SHP77 (cell line): ENCODE data around the gene C3orf20.
A peak's percentile ranks its signal among the peaks of the same experiment; 100 is the strongest.

Experiments used
- DNase-seq, 2 experiments: peaks; one replicate each; lab custom pipeline; 2025; lab: John Stamatoyannopoulos, UW

C3orf20 gene

DNA sequence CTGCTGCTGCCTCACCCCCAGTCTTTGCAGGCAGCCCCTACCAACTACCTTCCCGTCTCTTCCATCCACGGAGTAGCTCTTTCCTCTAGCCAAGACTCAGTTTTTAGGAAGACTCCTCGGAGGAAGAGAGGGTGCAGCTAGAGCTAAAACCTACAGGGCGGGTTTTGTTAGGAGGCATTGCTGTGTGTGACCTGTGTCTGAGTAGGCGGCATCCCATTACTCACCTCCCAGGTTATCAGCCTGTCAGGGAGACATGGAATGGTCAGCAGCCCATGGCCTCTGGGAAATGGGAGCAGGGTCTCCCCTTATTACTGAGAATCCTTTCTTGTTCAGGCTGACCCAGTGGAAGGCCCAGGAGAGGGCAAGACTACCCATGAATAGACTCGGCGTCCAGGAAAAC is 100.1 kb downstream of the C3orf20 start:
- DNase-seq: no peak

DNA sequence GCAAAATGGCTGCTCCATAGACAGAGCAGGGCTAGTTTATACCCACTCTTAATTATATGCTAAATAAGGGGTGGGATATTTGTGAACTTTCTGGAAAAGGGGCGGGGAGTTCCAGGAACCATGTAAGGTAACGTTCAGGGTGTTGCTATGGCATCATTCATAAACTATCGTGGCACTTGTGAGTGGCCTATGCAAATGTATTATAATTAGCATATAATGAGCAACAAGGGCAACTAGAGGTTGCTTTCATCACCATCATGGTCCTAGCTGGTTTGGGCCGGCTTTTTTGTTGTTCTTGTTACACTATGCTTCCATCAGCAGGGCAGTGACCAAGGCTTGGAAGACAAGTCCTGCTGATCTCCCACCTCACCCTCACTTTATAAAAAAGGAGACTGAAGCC is 100.6 kb downstream of the C3orf20 start:
- no peak for DNase-seq

DNA sequence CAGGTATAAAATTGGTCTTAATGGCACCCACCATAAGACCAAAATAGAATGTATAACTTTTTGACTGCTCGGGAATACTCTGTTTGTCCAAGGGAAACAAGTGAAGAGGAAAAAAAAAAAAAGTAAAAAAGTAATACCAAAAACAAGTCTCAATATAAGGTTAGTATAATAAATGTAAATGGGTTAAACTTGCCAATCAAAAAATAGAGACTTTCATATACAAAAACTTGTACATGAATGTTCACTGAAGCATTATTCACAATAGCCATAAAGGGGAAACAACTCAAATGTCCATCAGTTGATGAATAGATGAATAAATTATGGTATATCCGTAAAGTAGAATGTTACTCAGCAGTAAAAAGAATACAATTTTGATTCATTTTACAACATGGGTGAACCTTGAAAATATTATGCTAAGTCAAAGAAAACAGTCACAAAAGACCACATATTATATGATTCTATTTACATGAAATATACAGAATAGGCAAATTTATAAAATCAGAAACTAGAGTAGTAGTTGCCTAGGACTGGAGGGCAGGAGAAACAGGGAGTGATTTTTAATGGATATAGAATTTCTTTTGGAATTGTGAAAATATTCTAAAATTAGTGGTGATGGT is 104.2 kb downstream of the C3orf20 start:
- DNase-seq: no peak

DNA sequence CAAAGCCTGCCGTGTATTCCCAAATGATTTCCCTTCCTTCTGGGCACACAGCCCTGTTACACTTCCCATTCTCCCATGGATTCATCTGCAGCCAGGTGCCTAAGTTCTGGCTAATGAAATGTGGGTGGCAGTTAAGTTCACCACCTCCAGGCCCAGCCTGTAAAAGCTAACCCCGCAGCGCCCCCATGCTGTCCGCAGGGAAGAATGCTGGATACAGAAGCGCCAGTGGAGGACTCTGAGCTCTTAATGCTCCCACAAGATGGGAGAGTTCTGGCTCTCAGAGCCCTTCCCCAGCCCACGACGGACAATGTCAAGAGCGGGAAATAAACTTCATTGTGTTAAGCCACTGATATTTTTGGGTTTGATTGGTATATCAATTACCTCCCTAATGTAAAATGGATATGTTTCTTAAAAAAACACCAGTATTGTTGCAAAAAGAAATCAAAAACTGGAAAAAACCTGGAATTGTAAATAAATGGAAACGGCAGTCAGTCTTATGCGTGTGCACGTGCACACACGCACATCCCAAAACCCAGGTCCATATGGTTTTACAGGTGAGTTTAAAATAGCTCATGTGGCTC is 106.1 kb downstream of the C3orf20 start:
- DNase-seq: peak; percentile 37 to 64

DNA sequence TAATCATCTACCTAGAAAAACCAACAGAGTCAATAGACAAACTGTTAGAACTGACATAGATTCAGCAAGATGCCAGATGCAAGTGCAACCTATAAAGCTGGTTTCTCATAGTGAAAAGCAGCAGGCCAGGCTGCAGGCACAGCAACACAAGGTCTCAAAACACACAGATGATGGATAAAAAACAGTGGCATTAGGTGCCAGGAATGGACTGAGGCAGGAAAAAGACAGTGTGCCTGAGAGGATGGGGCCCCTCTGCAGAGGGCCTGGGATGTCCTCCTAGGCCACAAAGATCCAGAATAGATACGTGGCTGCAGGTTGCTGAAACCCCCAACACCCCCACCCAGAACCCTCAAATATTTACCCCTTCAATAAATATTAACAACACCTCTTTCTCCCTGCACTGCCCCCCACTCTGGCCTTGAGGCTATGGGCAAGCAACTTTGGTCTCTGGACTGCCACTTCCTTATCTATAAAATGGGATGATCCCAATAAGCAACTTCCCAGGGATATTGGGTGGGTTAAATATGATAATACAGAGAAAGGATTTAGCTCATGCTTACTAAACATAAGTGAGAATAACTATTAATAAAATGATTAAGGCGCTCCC is 108.6 kb downstream of the C3orf20 start:
- DNase-seq: no peak

DNA sequence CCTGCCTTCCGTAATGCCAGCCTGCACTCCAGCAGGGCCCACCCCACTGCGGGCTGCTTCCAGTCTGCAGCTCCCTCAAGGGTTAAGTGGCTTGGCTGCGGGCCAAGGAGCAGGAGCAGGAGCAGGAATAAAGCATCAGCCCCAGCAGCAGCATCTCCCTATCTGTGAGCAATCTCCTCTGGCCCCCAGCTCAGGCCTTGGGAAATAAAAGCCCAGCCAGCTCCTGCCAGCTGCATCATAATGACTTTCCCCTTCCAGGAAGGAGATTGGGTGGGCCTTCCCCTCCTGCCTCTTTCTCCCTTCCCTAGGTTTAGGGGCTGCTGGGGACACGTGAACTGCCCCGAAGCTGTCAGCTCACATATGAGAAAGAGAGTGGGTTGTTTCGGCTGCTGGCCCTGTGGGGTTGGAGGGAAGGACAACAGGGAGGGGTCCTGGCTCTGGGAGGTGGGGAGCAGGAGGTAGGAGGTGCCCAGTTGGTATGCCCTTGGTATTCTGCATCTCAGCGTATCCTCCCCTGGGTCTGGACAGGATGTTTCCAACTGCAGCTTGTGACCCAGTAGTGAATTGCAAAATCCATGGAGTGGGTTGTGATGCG is 109.2 kb downstream of the C3orf20 start:
- peak; percentile 17 to 64 for DNase-seq

DNA sequence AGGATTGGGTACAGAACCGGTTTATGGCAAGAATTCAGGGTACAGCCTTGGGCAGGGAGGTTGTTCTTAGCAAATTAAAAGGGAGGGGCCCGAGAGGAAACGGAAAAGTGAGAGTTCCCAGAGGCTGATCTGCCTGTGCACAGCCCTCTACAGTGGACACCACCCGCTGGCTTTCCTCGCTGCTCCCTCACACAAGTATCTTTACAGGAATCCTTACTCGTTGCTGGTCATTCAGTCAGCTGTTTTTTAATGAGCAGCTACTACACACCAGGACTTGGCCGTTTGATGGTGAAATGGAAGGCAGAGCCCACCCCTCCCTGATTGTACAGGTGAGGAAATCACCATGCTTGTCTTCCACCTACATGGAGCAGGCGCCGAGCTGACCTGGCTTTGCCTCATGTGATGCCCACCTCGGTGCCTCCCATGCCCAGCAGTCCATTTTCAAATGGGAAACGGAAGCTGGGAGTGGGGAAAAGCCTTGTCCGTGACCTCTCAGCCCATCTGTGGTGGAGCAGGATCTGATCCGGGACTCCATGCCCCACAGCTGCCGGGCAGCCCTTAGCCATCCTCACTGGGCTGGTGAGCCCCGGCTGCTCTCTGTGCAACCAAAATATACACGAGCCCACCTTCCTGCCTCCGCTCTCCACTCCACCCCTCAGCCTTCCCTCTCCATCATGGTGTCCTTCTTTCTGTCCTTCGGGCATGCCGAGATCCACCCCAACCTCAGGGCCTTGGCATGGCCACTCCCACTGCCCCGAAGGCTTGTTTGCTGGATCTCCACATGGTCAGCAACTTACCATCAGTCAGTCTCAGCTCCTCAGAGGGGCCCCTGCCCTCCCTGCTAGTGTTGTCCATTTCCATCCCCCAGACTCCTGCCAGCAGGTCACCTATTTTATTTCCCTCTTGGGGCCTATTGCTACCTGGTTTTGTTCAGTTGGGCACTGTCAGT is 110.5 kb downstream of the C3orf20 start:
- DNase-seq: no peak

DNA sequence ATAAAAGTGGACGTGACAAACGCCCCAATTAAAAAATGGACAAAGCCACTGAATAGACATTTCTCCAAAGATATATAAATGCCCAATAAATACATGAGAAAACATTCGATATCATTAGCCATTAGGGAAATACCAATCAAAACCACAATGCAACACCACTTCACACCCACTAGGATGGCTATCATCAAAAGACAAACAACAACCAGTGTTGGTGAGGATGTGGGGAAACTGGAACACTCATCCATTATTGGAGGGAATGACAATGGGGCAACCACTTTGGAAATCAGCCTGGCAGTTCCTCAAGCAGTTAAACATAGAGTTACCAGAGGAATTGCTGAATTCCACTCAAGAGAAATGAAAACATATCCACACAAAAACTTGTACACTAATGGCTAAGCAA is 111.4 kb downstream of the C3orf20 start:
- no peak for DNase-seq

DNA sequence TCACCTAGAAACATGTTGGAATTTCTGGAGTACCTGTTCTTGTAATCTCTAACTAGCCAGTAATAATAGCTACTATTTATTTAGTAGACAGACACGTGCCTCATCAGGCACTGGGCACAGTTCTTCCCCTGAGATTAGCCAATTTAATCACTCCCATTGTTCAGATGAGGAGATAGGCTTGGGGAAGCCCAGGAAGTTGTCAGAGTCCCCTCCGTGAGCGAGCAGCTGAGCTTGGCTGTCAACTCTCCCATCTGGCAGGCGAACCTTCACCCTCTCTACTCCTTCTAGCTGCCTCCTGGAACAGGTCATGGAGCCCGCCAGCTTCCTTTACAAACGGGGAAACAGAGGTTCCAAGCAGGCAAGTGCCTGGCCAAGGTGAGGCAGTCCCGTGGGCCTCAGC is 112.7 kb downstream of the C3orf20 start:
- DNase-seq: no peak

DNA sequence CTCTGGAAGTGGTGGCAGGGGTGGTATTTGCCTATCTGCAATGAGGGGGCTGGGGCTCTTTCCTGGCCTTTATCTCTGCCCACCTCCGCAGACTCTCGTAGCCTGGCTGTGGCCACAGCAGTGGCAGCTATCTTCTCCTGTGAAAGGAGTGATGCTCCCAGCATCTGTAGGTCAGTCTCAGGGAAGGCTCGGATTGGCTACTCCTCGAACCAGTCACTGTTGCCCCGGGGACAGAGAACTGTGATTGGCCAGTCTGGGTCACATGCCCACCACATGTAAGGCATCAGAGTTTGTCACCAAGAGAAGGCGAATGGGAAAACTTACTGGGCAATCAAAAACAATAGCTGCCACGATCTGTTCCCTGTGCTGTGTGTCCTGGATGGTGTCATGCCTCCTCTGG is 113.7 kb downstream of the C3orf20 start:
- no peak for DNase-seq

DNA sequence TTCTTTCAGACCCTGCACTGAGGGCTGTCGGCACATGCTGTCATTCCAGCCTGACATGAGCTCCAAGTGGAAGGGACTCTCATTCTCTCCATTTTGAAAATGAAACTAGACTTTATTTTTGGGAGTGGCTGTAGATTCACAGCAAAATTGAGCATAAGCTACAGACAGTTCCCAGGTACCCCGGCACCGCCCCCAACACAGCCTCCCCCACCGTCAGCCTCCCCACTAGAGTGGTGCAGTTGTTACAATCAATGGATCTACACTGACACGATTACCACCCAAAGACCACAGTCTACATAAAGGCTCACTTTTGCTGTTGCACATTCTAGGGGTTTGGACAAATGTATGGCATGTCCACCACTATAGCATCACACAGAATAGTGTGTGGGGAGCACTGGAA is 114.3 kb downstream of the C3orf20 start:
- no peak for DNase-seq

DNA sequence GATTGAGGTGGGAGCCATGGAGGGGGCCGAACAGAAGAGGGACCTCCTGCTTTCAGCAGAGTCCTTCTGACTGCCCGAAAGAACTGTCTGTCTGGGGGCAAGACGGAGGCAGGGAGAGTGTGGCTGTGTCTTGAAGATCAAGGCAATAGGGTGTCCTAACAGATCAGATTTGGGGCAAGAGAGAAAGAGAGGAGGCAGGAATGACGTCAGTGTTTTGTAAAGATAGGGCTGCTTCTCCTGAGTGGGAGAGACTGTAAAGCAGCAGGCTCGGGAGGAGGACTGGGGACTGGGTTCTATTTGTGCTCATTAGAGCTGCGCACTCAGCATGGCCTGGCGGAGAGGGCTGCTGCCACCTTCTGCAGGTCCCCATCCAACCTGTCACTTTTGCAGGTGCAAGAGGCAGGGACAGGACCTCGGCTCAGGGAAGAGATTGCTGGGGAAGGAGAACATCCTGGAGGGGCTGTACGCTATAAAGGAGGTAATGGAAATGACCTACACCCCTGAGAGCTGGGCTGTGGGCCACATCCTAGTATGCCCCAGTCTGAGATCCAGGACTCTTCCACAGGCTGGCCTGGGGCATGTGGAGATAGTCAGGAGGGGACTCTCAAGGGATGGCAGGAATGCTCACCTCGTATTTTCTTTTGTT is 114.8 kb downstream of the C3orf20 start:
- no peak for DNase-seq

DNA sequence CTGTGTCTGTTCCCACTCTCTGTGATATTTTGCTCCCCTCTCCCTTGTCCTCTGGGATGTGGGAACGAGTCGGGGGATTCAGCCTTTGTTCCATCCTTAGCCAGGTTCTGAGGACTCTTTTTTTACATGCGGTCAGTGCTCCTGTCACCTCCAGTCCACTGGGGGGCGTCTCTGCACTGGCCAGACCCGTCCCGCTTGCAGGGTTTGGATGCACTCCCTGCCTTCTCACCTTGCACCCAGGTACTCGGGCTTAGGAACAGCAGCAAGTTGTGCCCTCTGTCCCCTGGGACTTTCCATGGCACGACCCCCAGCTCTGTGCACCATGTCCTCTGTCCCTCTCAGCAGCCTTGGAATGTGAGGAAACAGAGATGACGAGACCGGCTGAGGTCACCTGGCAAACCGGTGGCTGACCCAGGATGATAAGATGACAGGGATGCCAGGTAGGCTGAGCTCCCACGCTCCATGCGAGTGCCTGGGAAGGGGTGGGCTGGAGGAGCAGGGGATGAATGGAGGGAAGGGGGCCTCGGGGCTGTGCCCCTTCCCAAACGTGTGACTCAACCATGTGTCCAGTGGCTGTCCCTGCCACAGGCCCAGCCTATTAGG is 116.5 kb downstream of the C3orf20 start:
- DNase-seq: peak; percentile 4 to 50

DNA sequence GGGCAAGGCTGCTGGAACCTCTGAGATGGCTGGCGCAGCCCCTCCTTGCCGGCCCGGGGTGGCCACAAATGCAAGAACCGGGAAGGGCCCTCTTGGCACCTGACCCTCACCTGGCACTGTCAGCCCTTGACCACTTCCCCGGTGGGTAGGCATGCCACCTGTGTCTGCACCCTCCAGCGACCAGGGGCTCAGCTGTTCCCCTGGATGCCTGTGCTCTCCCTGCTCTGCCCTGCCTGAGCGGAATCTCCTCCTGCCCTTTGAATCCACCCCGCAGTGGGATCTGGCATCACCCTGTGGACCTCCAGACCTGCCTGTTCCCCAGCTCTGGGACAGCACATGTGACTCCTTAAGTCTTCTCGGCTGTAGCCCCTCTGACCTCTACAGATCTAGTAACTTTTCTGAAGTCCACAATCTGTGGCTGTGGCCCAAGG is 117.8 kb downstream of the C3orf20 start:
- DNase-seq: no peak

DNA sequence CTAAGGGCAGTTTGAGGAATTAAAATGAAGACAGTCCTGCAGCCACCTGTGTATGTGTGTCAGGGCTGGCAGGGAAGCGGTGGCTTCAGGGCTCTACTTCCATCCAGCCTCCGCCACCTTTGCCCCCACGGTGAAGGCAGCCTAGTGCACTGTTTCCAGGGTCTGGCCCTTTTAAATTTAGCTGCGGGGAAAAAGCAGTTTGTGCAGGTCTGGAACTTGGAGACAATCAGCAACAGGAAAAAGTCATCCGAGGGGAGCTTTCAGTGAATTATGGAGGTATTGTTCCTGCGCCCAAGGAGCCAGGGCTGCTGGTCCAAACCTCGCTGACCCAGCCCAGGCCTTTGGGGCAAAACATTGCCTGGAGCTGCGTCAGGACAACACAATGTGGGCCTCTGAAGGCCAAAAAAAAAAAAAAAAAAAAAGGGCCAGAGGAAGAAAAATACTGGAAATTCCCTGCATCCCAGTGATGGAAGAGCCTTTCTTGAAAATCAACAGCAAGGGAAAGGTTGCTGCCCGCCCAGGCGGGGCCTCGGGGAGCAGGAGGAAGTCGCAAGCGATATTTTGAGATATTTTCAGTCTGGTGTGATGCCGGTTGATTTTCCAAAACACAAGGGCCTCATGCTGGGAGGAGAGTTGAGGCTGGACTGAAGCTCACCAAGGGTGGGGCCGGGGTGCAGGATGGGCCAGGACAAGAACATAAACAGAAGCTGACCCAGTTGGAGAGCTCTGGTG is 118.4 kb downstream of the C3orf20 start:
- DNase-seq: no peak

DNA sequence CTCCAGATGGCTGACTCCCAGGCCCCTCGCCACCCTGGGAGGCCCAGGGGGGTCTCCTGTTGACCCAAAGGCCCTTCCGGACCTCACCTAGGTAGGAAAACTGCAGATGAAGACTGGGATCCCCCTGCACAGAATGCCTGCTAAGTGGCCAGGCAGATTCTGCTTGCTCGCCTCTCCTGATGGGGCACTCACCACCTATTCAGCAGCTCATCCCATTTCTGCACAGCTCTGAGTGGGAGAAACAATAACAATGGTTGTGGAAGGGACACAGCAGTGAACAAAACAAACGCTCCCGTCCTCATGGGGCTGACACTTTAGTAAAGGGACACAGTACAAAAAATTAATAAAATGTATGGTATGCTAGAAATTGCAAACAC is 118.9 kb downstream of the C3orf20 start:
- no peak for DNase-seq

DNA sequence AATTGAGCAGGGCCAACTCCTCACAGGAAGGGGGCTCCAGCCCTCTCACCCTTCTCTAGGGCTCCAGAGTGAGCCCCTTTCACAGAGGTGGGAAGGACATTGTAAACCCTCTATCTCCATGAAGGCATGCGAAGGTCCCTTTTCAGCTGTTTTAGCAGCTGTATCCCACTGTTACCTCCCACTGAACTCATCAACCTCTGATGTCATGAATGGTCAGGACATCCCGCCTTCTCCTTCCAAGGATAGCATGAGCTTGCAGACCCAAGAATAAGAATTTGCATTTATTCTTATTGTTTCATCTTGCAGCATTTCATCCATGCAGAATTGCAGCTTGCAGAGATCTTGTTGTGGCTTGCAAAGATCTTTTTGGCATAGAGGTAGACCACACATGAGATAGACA is 119.5 kb downstream of the C3orf20 start:
- no peak for DNase-seq

DNA sequence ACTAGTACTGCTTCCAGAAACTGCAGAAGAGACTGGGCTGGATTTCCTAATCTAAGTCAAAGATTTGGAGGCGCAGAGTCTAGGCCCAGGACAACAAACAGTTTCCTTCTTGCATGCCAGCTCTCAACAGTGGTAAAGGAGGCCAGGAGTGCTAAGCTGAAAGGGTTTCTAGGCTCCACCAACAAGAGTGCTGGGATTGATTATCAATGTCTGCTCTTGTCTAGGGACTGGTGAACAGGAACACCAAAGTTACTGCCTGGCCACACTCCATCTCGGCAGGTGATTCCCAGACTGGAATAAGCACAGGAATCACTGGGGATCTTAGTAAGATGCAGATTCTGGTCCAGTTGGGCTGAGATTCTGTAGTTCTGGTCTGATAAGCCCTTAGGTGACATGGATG is 121.1 kb downstream of the C3orf20 start:
- DNase-seq: no peak

DNA sequence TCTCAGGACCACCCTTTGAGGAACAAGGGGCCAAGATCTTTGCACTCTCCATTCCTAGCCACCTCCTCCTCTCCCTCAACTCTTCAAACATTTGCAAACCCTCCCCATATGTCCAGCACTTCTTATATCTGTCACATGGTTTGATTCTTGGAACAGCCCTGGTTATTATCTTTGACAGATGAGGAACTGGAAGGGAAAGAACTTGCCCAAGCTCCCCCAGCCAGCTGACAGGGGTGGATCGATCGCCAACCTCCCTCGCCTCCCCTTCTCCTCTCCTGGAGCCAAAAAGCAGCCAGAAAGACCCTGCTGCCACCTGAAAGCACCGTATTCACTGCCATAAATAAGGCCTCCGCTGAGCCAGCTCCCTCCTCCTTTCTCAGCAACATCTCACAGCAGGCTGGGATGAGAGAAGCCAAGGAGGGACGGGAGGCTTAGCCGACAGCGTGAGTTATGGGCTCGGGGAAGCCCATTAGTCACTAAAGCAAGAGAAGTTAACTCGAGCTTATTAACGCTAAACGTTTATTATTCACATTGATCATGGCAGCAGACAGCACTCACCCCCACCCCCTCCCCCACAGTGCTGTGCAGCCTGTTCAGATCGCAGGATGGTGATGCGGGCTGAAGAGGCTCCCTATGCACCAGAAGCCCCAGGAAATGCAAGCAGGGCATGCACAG is 121.6 kb downstream of the C3orf20 start:
- DNase-seq: no peak

DNA sequence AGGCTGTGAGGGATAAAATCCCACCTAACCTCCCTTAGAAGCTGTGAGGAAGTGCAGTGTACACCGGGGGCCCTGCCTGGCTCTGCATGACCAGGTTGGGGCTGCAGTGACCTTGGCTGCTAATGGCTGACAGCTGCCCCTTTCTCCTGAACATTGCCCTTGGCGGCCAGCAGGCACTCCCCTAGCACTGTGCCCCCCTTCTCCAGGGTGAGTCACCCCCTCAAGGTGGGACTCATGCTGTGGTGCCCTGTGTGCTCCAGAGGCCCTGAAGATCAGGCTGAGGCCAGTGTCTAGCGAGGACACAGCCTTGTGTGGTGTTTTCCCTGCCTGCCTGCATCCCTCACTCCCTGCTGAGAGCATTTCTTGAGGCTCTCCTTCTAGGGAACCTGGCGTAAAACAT is 122.8 kb downstream of the C3orf20 start:
- DNase-seq: no peak
